Mesenchymal stem cell (in vitro differentiated cells and primary cell): Measurements from ENCODE around the gene SOX6.
A peak's percentile ranks its signal among the peaks of the same experiment; 100 is the strongest.

Experiments
- DNase-seq: peaks from one replicate; pipeline ENCODE4 v3.0.0-alpha.2; 2013
- H2AFZ ChIP-seq: one replicate; pipeline ENCODE4 v1.6.1; 2013; ENCODE audit warnings: low read depth, mild to moderate bottlenecking, control low read depth, inconsistent platforms, low read length, moderate library complexity
- H2AK5ac ChIP-seq: 2 replicates; pipeline ENCODE4 v1.6.1; 2013; ENCODE audit warnings: low read length, moderate library complexity, mild to moderate bottlenecking, inconsistent platforms; ENCODE audit not compliant: severe bottlenecking
- H2BK120ac ChIP-seq: one replicate; pipeline ENCODE4 v1.6.1; 2013; ENCODE audit warnings: low read depth, mild to moderate bottlenecking, inconsistent platforms, low read length, moderate library complexity
- H2BK12ac ChIP-seq, 2 experiments: one replicate each; pipeline ENCODE4 v1.6.1; 2013; ENCODE audit warnings: inconsistent platforms in 2 of 2, low read length in 2 of 2, mild to moderate bottlenecking in 2 of 2, moderate library complexity in 2 of 2, control low read depth in 1 of 2
- H2BK15ac ChIP-seq: one replicate; pipeline ENCODE4 v1.6.1; 2013; ENCODE audit warnings: mild to moderate bottlenecking, low read depth, inconsistent platforms; ENCODE audit not compliant: poor library complexity, severe bottlenecking
- H2BK5ac ChIP-seq: 2 replicates; pipeline ENCODE4 v1.6.1; 2013; ENCODE audit warnings: low read depth, mild to moderate bottlenecking, low read length, control low read depth, inconsistent platforms; ENCODE audit not compliant: poor library complexity, severe bottlenecking
- H3K14ac ChIP-seq, 2 experiments: one replicate each; pipeline ENCODE4 v1.6.1; 2013; ENCODE audit warnings: inconsistent platforms in 2 of 2, low read length in 2 of 2, control low read depth in 1 of 2, mild to moderate bottlenecking in 1 of 2, moderate library complexity in 1 of 2
- H3K18ac ChIP-seq, 2 experiments: one replicate each; pipeline ENCODE4 v1.6.1; 2013; ENCODE audit warnings: inconsistent platforms in 2 of 2, low read length in 2 of 2, control low read depth in 1 of 2, low read depth in 1 of 2, mild to moderate bottlenecking in 1 of 2
- H3K23ac ChIP-seq, 2 experiments: one replicate each; pipeline ENCODE4 v1.6.1; 2013; ENCODE audit warnings: inconsistent platforms in 2 of 2, low read length in 2 of 2, mild to moderate bottlenecking in 2 of 2, moderate library complexity in 2 of 2, control low read depth in 1 of 2
- H3K27ac ChIP-seq: 2 replicates; pipeline ENCODE4 v1.5.1; 2013; ENCODE audit warnings: mild to moderate bottlenecking, moderate library complexity, low read length, control low read depth, inconsistent platforms; ENCODE audit not compliant: poor library complexity, severe bottlenecking
- H3K27me3 ChIP-seq, 2 experiments: 2 replicates each; pipeline versions ENCODE4 v1.6.1 to v1.7.0; 2013; ENCODE audit warnings: low read length in 2 of 2, mild to moderate bottlenecking in 2 of 2, moderate library complexity in 2 of 2, control low read depth in 1 of 2, inconsistent platforms in 1 of 2; ENCODE audit not compliant: control insufficient read depth in 1 of 2, insufficient read depth in 1 of 2
- H3K36me3 ChIP-seq, 2 experiments: 2 replicates each; pipeline versions ENCODE4 v1.6.1 to v1.7.0; 2013; ENCODE audit warnings: low read length in 2 of 2, control low read depth in 1 of 2, inconsistent platforms in 1 of 2, low read depth in 1 of 2, mild to moderate bottlenecking in 1 of 2; ENCODE audit not compliant: insufficient read depth in 2 of 2, control insufficient read depth in 1 of 2
- H3K4ac ChIP-seq, 2 experiments: one replicate each; pipeline ENCODE4 v1.6.1; 2013; ENCODE audit warnings: inconsistent platforms in 2 of 2, low read length in 2 of 2, mild to moderate bottlenecking in 2 of 2, moderate library complexity in 2 of 2, control low read depth in 1 of 2, low read depth in 1 of 2
- H3K4me1 ChIP-seq: 2 replicates; pipeline ENCODE4 v1.6.1; 2013; ENCODE audit warnings: low read depth, low read length, control low read depth; ENCODE audit not compliant: control insufficient read depth, insufficient read depth
- H3K4me2 ChIP-seq: 2 replicates; pipeline ENCODE4 v1.6.1; 2013; ENCODE audit warnings: low read length, mild to moderate bottlenecking, inconsistent platforms; ENCODE audit not compliant: poor library complexity, severe bottlenecking
- H3K4me3 ChIP-seq, 2 experiments: 2 replicates each; pipeline versions ENCODE4 v1.5.1 to v1.7.0; 2013; ENCODE audit warnings: low read length in 2 of 2, mild to moderate bottlenecking in 2 of 2, control low read depth in 1 of 2, low read depth in 1 of 2; ENCODE audit not compliant: insufficient read depth in 1 of 2
- H3K79me1 ChIP-seq: replicated peaks from 2 replicates; pipeline ENCODE4 v1.6.1; 2013; ENCODE audit warnings: mild to moderate bottlenecking, control low read depth, low read length, inconsistent platforms; ENCODE audit not compliant: poor library complexity, severe bottlenecking
- H3K9ac ChIP-seq: 2 replicates; pipeline ENCODE4 v1.7.0; 2013; ENCODE audit warnings: mild to moderate bottlenecking, low read length, moderate library complexity
- H3K9me3 ChIP-seq: 2 replicates; pipeline ENCODE4 v1.7.0; 2013; ENCODE audit warnings: mild to moderate bottlenecking, low read length; ENCODE audit not compliant: control insufficient read depth
- H4K8ac ChIP-seq: one replicate; pipeline ENCODE4 v1.6.1; 2013; ENCODE audit warnings: inconsistent platforms, mild to moderate bottlenecking, low read length, moderate library complexity
- H4K91ac ChIP-seq: one replicate; pipeline ENCODE4 v1.6.1; 2013; ENCODE audit warnings: mild to moderate bottlenecking, low read length, inconsistent platforms
- WGBS: methylation state at CpG from one replicate; pipeline ENCODE4 v1.1.7; 2013; ENCODE audit warnings: mixed read lengths; 5-methylcytosine and 5-hydroxymethylcytosine counted together

The SOX6 gene

GRCh38 chr11:16016468-16016829 lies 339.9 kb downstream of the SOX6 start:
- H2BK15ac ChIP-seq = no peak overlapping the region
- DNase-seq = no peak
- H4K8ac ChIP-seq = no peak overlapping the region
- H2BK5ac ChIP-seq = no peak overlapping the region
- no peaks in the 10 kb centered on the region for H3K27me3 ChIP-seq
- H3K23ac ChIP-seq = no peak overlapping the region
- no peak overlapping the region for H2BK12ac ChIP-seq
- no peaks in the 10 kb centered on the region for H3K4me1 ChIP-seq
- H3K9ac ChIP-seq = no peak overlapping the region
- 94% methylated on average over 2 of the region's 2 CpGs for WGBS
- no peak overlapping the region for H2AK5ac ChIP-seq
- H3K4me2 ChIP-seq = no peak overlapping the region
- H3K79me1 ChIP-seq = no peaks in the 10 kb centered on the region
- no peak overlapping the region for H3K4me3 ChIP-seq
- H3K36me3 ChIP-seq = no peaks in the 10 kb centered on the region
- H3K4ac ChIP-seq = no peak overlapping the region
- no peak overlapping the region for H4K91ac ChIP-seq
- H3K14ac ChIP-seq = no peak overlapping the region
- no peak overlapping the region for H2BK120ac ChIP-seq
- no peak overlapping the region for H3K18ac ChIP-seq
- no peak overlapping the region for H3K27ac ChIP-seq
- H2AFZ ChIP-seq = no peak overlapping the region
- no peaks in the 10 kb centered on the region for H3K9me3 ChIP-seq

GRCh38 chr11:16015741-16016467 lies 340.4 kb downstream of the SOX6 start:
- no peak overlapping the region for H2AK5ac ChIP-seq
- H4K8ac ChIP-seq = no peak overlapping the region
- H2AFZ ChIP-seq = no peak overlapping the region
- no peak overlapping the region for H3K4me3 ChIP-seq
- no peak overlapping the region for H2BK15ac ChIP-seq
- H3K4ac ChIP-seq = no peak overlapping the region
- H2BK5ac ChIP-seq = no peak overlapping the region
- H3K14ac ChIP-seq = no peak overlapping the region
- H3K36me3 ChIP-seq = no peaks in the 10 kb centered on the region
- H2BK120ac ChIP-seq = no peak overlapping the region
- H3K9me3 ChIP-seq = no peaks in the 10 kb centered on the region
- H3K18ac ChIP-seq = no peak overlapping the region
- H3K23ac ChIP-seq = no peak overlapping the region
- H2BK12ac ChIP-seq = no peak overlapping the region
- H3K4me2 ChIP-seq = no peak overlapping the region
- no peak overlapping the region for H4K91ac ChIP-seq
- no peak for DNase-seq
- no peaks in the 10 kb centered on the region for H3K4me1 ChIP-seq
- no peak overlapping the region for H3K9ac ChIP-seq
- H3K79me1 ChIP-seq = no peaks in the 10 kb centered on the region
- no peak overlapping the region for H3K27ac ChIP-seq
- 98% methylated on average over 2 of the region's 5 CpGs for WGBS
- H3K27me3 ChIP-seq = no peaks in the 10 kb centered on the region

GRCh38 chr11:16013649-16014275 lies 342.6 kb downstream of the SOX6 start:
- no peak overlapping the region for H2BK12ac ChIP-seq
- H4K91ac ChIP-seq = no peak overlapping the region
- no peak overlapping the region for H2BK15ac ChIP-seq
- H3K23ac ChIP-seq = no peak overlapping the region
- H2AK5ac ChIP-seq = no peak overlapping the region
- no peak overlapping the region for H2AFZ ChIP-seq
- no peak overlapping the region for H3K14ac ChIP-seq
- no peak overlapping the region for H3K4ac ChIP-seq
- H3K9ac ChIP-seq = no peak overlapping the region
- no peaks in the 10 kb centered on the region for H3K27me3 ChIP-seq
- H3K27ac ChIP-seq = no peak overlapping the region
- no peaks in the 10 kb centered on the region for H3K9me3 ChIP-seq
- H2BK120ac ChIP-seq = no peak overlapping the region
- DNase-seq = peak; percentile 62
- H3K79me1 ChIP-seq = no peaks in the 10 kb centered on the region
- no peak overlapping the region for H4K8ac ChIP-seq
- no peak overlapping the region for H3K4me2 ChIP-seq
- no peak overlapping the region for H2BK5ac ChIP-seq
- H3K18ac ChIP-seq = no peak overlapping the region
- no peaks in the 10 kb centered on the region for H3K36me3 ChIP-seq
- WGBS = 15% methylated on average over 3 of the region's 3 CpGs
- H3K4me3 ChIP-seq = no peak overlapping the region
- no peaks in the 10 kb centered on the region for H3K4me1 ChIP-seq

GRCh38 chr11:16013242-16013641 lies 343.1 kb downstream of the SOX6 start:
- no peaks in the 10 kb centered on the region for H3K9me3 ChIP-seq
- DNase-seq = no peak
- H4K8ac ChIP-seq = no peak overlapping the region
- H3K9ac ChIP-seq = no peak overlapping the region
- H2BK15ac ChIP-seq = no peak overlapping the region
- no peak overlapping the region for H3K18ac ChIP-seq
- H2AFZ ChIP-seq = no peak overlapping the region
- WGBS = 40% methylated on average over 2 of the region's 3 CpGs
- no peak overlapping the region for H3K23ac ChIP-seq
- H2AK5ac ChIP-seq = no peak overlapping the region
- H3K4ac ChIP-seq = no peak overlapping the region
- H2BK5ac ChIP-seq = no peak overlapping the region
- H4K91ac ChIP-seq = no peak overlapping the region
- H3K79me1 ChIP-seq = no peaks in the 10 kb centered on the region
- no peaks in the 10 kb centered on the region for H3K27me3 ChIP-seq
- no peak overlapping the region for H3K4me2 ChIP-seq
- H2BK12ac ChIP-seq = no peak overlapping the region
- no peak overlapping the region for H3K14ac ChIP-seq
- no peak overlapping the region for H3K27ac ChIP-seq
- no peak overlapping the region for H2BK120ac ChIP-seq
- H3K36me3 ChIP-seq = no peaks in the 10 kb centered on the region
- H3K4me3 ChIP-seq = no peak overlapping the region
- no peaks in the 10 kb centered on the region for H3K4me1 ChIP-seq
